Tibial nerve (tissue), 3 donors: ENCODE results near the gene MED23.
"Not testable (repeated sequence)": the region's sequence is repeated elsewhere in the genome, so short reads cannot be mapped to it uniquely, and the experiment has no call there.

Experiments used
- POLR2A ChIP-seq, 2 donors: fragments of 450-650 bp; IDR thresholded peaks; one replicate each; pipeline ENCODE4 v1.6.1; 2017; ENCODE audit warnings: antibody characterized with exemption in 2 of 2, mild to moderate bottlenecking in 2 of 2, moderate library complexity in 2 of 2
- TF ChIP-seq, protein P1 (sequence below), 5 experiments: fragments of 200-600 bp in 3 of 5; fragments of 450-650 bp in 2 of 5; sonication (generic) in 3 of 5; IDR thresholded peaks; one replicate each; pipeline ENCODE4 v1.5.1; 2016 to 2019; ENCODE audit warnings: antibody characterized with exemption in 5 of 5, mild to moderate bottlenecking in 3 of 5, moderate library complexity in 2 of 5

DNA sequence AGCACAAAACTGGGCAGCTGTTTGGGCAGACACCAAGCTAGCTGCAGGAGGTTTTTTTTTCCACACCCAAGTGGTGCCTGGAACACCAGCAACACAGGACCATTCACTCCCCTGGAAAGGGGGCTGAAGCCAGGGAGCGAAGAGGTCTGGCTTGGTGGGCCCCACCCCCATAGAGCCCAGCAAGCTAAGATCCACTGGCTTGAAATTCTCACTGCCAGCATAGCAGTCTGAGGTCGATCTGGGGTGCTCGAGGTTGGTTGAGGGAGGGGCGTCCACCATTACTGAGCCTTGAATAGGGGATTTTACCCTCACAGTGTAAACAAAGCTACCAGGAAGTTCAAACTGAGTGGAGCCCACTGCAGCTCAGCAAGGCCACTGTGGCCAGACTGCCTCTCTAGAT, 89.4 kb downstream of the MED23 start:
- TF ChIP-seq, protein P1, sequence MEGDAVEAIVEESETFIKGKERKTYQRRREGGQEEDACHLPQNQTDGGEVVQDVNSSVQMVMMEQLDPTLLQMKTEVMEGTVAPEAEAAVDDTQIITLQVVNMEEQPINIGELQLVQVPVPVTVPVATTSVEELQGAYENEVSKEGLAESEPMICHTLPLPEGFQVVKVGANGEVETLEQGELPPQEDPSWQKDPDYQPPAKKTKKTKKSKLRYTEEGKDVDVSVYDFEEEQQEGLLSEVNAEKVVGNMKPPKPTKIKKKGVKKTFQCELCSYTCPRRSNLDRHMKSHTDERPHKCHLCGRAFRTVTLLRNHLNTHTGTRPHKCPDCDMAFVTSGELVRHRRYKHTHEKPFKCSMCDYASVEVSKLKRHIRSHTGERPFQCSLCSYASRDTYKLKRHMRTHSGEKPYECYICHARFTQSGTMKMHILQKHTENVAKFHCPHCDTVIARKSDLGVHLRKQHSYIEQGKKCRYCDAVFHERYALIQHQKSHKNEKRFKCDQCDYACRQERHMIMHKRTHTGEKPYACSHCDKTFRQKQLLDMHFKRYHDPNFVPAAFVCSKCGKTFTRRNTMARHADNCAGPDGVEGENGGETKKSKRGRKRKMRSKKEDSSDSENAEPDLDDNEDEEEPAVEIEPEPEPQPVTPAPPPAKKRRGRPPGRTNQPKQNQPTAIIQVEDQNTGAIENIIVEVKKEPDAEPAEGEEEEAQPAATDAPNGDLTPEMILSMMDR (IDR thresholded peaks at IDR 0.05) = not testable (repeated sequence)
- TF ChIP-seq POLR2A (IDR thresholded peaks at IDR 0.05) = not testable (repeated sequence)
